Hepatocyte (in vitro differentiated cells): ENCODE data around the gene CISD2. TPM values are rescaled to one million over a fixed set of nuclear protein-coding genes. Genes with fewer than 3 reads are reported as not detected.
A peak's percentile ranks its signal among the peaks of the same experiment; 100 is the strongest.
"Not testable (repeated sequence)": the region's sequence is repeated elsewhere in the genome, so short reads cannot be mapped to it uniquely, and the experiment has no call there.

ENCODE experiments used
- DNase-seq: peaks from one replicate; pipeline ENCODE4 v3.0.0-alpha.2; 2016; ENCODE audit warnings: low spot score
- H2AFZ ChIP-seq: fragments of 200-600 bp; sonication (generic); 2 replicates; pipeline ENCODE4 v1.6.0; 2016; ENCODE audit warnings: antibody characterized with exemption, mild to moderate bottlenecking
- H3K27ac ChIP-seq: fragments of 200-600 bp; sonication (generic); 2 replicates; pipeline ENCODE4 v1.5.1; 2016; ENCODE audit warnings: mild to moderate bottlenecking
- H3K27me3 ChIP-seq: fragments of 200-600 bp; sonication (generic); 2 replicates; pipeline ENCODE4 v1.6.1; 2016
- H3K36me3 ChIP-seq: fragments of 200-600 bp; sonication (generic); replicated peaks from 2 replicates; pipeline ENCODE4 v1.5.1; 2016; ENCODE audit warnings: low read depth; ENCODE audit not compliant: insufficient read depth
- H3K4me1 ChIP-seq: fragments of 200-600 bp; sonication (generic); 2 replicates; pipeline ENCODE4 v1.5.1; 2016; ENCODE audit warnings: mild to moderate bottlenecking, moderate library complexity; ENCODE audit not compliant: insufficient read depth
- H3K4me2 ChIP-seq: fragments of 200-600 bp; sonication (generic); 2 replicates; pipeline ENCODE4 v1.6.0; 2016
- H3K4me3 ChIP-seq: fragments of 200-600 bp; sonication (generic); 2 replicates; pipeline ENCODE4 v1.5.1; 2016; ENCODE audit warnings: mild to moderate bottlenecking
- H3K79me2 ChIP-seq: fragments of 200-600 bp; sonication (generic); 2 replicates; pipeline ENCODE4 v1.6.0; 2017; ENCODE audit warnings: mild to moderate bottlenecking
- H3K9me2 ChIP-seq: fragments of 200-600 bp; sonication (generic); replicated peaks from 2 replicates; pipeline ENCODE4 v1.6.0; 2017; ENCODE audit warnings: mild to moderate bottlenecking; ENCODE audit not compliant: insufficient read depth
- H3K9me3 ChIP-seq: fragments of 200-600 bp; sonication (generic); 2 replicates; pipeline ENCODE4 v1.5.1; 2016; ENCODE audit warnings: low read depth, mild to moderate bottlenecking
- H4K20me1 ChIP-seq: fragments of 200-600 bp; sonication (generic); 2 replicates; pipeline ENCODE4 v1.6.0; 2016; ENCODE audit warnings: mild to moderate bottlenecking; ENCODE audit not compliant: insufficient read depth, poor library complexity, severe bottlenecking
- EZH2 ChIP-seq: fragments of 200-600 bp; sonication (generic); IDR thresholded peaks from 2 replicates; pipeline ENCODE4 v1.6.1; 2016; ENCODE audit warnings: antibody characterized with exemption, mild to moderate bottlenecking, borderline replicate concordance
- EZH2phosphoT487 ChIP-seq: fragments of 200-600 bp; sonication (generic); IDR thresholded peaks from one replicate; pipeline ENCODE4 v1.6.1; 2018; ENCODE audit warnings: antibody characterized with exemption, mild to moderate bottlenecking, low read depth, moderate library complexity; ENCODE audit not compliant: unreplicated experiment, severe bottlenecking
- WGBS: methylation state at CpG from one replicate; pipeline ENCODE4 v1.1.6; 2016; ENCODE audit warnings: low lambda C conversion rate; ENCODE audit errors: missing lambda C conversion rate; 5-methylcytosine and 5-hydroxymethylcytosine counted together
- polyA plus RNA-seq: library from polyadenylated mRNA; unstranded; fragments of >200 nt; fragmentation: Nextera tagmentation; extraction: Ambion mirVana; gene quantifications from 2 replicates; pipeline ENCODE4 v1.2.1, GENCODE V29; 2016
- total RNA-seq: library from RNA; depleted of rRNA; stranded (reverse); fragments of >200 nt; gene quantifications from 2 replicates; pipeline ENCODE4 v1.2.3, GENCODE V29; 2014
- TF ChIP-seq, protein P1 (sequence below): fragments of 200-600 bp; sonication (generic); IDR thresholded peaks from 2 replicates; pipeline ENCODE4 v1.5.1; 2016; ENCODE audit warnings: antibody characterized with exemption, mild to moderate bottlenecking; ENCODE audit not compliant: poor library complexity

CISD2 gene
- total and polyA plus RNA-seq, 2 experiments from 2014 or later: 58.4 to 76.7 TPM

- Histone ChIP-seq H3K4me2 (no peak overlapping the region), H3K36me3 (no peaks in the 10 kb centered on the region), H3K4me1 (no peaks in the 10 kb centered on the region), H4K20me1 (no peaks in the 10 kb centered on the region), H3K4me3 (no peak overlapping the region), H3K79me2 (peaks cover 54% of the 10 kb centered on the region), H3K27ac (peak overlapping the region; percentile 59), H2AFZ (no peak overlapping the region), H3K27me3 (no peaks in the 10 kb centered on the region), H3K9me3 (no peaks in the 10 kb centered on the region), H3K9me2 (no peaks in the 10 kb centered on the region)
- DNase-seq: no peak
- WGBS: 86% methylated on average over 3 of the region's 3 CpGs
- TF ChIP-seq EZH2phosphoT487: no peak
- TF ChIP-seq EZH2: no peak
- TF ChIP-seq, protein P1, sequence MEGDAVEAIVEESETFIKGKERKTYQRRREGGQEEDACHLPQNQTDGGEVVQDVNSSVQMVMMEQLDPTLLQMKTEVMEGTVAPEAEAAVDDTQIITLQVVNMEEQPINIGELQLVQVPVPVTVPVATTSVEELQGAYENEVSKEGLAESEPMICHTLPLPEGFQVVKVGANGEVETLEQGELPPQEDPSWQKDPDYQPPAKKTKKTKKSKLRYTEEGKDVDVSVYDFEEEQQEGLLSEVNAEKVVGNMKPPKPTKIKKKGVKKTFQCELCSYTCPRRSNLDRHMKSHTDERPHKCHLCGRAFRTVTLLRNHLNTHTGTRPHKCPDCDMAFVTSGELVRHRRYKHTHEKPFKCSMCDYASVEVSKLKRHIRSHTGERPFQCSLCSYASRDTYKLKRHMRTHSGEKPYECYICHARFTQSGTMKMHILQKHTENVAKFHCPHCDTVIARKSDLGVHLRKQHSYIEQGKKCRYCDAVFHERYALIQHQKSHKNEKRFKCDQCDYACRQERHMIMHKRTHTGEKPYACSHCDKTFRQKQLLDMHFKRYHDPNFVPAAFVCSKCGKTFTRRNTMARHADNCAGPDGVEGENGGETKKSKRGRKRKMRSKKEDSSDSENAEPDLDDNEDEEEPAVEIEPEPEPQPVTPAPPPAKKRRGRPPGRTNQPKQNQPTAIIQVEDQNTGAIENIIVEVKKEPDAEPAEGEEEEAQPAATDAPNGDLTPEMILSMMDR: no peak
These were observed 10.1 kb downstream of the CISD2 start for GRCh38 chr4:102878901-102879300.

GRCh38 chr4:102881343-102881742 lies 12.6 kb downstream of the CISD2 start:
- no peak overlapping the region for H3K4me2 ChIP-seq
- DNase-seq: no peak
- H3K36me3 ChIP-seq: no peaks in the 10 kb centered on the region
- peaks cover 33% of the 10 kb centered on the region for H3K79me2 ChIP-seq
- H3K9me3 ChIP-seq: no peaks in the 10 kb centered on the region
- no peak overlapping the region for H3K4me3 ChIP-seq
- no peaks in the 10 kb centered on the region for H3K27me3 ChIP-seq
- no peaks in the 10 kb centered on the region for H4K20me1 ChIP-seq
- H3K27ac ChIP-seq: no peak overlapping the region
- TF ChIP-seq EZH2phosphoT487 (no peak), EZH2 (no peak)
- TF ChIP-seq, protein P1: no peak
- no peaks in the 10 kb centered on the region for H3K4me1 ChIP-seq
- H2AFZ ChIP-seq: no peak overlapping the region
- 100% methylated on average over 1 of the region's 1 CpG for WGBS
- no peaks in the 10 kb centered on the region for H3K9me2 ChIP-seq

GRCh38 chr4:102883278-102883677 lies 14.5 kb downstream of the CISD2 start:
- Histone ChIP-seq H3K4me2 (no peak overlapping the region), H3K79me2 (peaks cover 20% of the 10 kb centered on the region), H3K4me1 (no peaks in the 10 kb centered on the region), H3K9me2 (no peaks in the 10 kb centered on the region), H3K36me3 (no peaks in the 10 kb centered on the region), H3K27me3 (no peaks in the 10 kb centered on the region), H3K4me3 (no peak overlapping the region), H3K9me3 (no peaks in the 10 kb centered on the region), H4K20me1 (no peaks in the 10 kb centered on the region), H3K27ac (no peak overlapping the region), H2AFZ (no peak overlapping the region)
- TF ChIP-seq, protein P1: no peak
- no peak for TF ChIP-seq EZH2
- TF ChIP-seq EZH2phosphoT487: no peak
- 92% methylated on average over 2 of the region's 2 CpGs for WGBS
- no peak for DNase-seq

DNA sequence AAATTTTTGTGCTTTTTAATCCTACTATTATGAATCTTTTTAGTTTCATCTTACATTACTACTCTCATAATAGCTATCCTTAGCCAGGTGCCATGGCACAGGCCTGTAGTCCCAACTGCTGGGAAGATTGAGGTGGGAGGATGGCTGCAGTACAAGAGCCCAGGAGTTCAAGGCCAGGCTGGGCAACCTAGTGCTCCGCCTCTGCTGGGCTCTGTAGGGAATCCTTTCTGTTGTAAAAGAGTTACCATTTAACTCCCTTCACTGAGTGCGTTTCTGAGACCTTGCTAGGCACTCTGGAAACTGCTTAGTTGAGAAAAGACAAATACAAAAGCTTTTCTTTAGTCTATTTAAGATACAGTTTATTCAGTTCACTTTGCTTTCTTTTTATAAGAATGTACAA lies 19.8 kb downstream of the CISD2 start:
- not testable (repeated sequence) for H3K79me2 ChIP-seq, H3K4me3 ChIP-seq, DNase-seq, H2AFZ ChIP-seq, H3K27me3 ChIP-seq, H3K9me3 ChIP-seq, H3K4me2 ChIP-seq, H4K20me1 ChIP-seq, H3K36me3 ChIP-seq, H3K27ac ChIP-seq, H3K4me1 ChIP-seq, H3K9me2 ChIP-seq
- 88% methylated on average over 2 of the region's 2 CpGs for WGBS

- not testable (repeated sequence) for H3K36me3 ChIP-seq, H3K9me2 ChIP-seq, H3K79me2 ChIP-seq, H4K20me1 ChIP-seq, H2AFZ ChIP-seq, H3K27ac ChIP-seq, H3K4me2 ChIP-seq, H3K9me3 ChIP-seq, H3K4me3 ChIP-seq, H3K27me3 ChIP-seq, H3K4me1 ChIP-seq, DNase-seq
- WGBS: 96% methylated on average over 3 of the region's 3 CpGs
These were observed 21.1 kb downstream of the CISD2 start for GRCh38 chr4:102889866-102890265.

- 84% methylated on average over 5 of the region's 5 CpGs for WGBS
- not testable (repeated sequence) for H3K27ac ChIP-seq, H3K36me3 ChIP-seq, H4K20me1 ChIP-seq, H3K27me3 ChIP-seq, H3K4me3 ChIP-seq, H3K9me2 ChIP-seq, H3K79me2 ChIP-seq, H3K4me2 ChIP-seq, H2AFZ ChIP-seq, H3K9me3 ChIP-seq, DNase-seq, H3K4me1 ChIP-seq
These were observed 27.8 kb downstream of the CISD2 start for GRCh38 chr4:102896547-102896946.
